HUES48 (cell line): ENCODE measurements around the gene ERGIC3.
"Not testable (repeated sequence)": the region's sequence is repeated elsewhere in the genome, so short reads cannot be mapped to it uniquely, and the experiment has no call there.

Experiments used
- H3K27ac ChIP-seq: one replicate; pipeline ENCODE4 v1.7.0; 2013; ENCODE audit warnings: low read depth, low read length, inconsistent platforms
- H3K27me3 ChIP-seq: 2 replicates; pipeline ENCODE4 v1.6.1; 2013; ENCODE audit warnings: mild to moderate bottlenecking, low read length; ENCODE audit not compliant: control insufficient read depth, insufficient read depth
- H3K36me3 ChIP-seq: 2 replicates; pipeline ENCODE4 v1.6.1; 2013; ENCODE audit warnings: low read length; ENCODE audit not compliant: control insufficient read depth, insufficient read depth
- H3K4me1 ChIP-seq: 2 replicates; pipeline ENCODE4 v1.6.1; 2013; ENCODE audit warnings: mild to moderate bottlenecking, low read length; ENCODE audit not compliant: control insufficient read depth, insufficient read depth
- H3K4me3 ChIP-seq: 2 replicates; pipeline ENCODE4 v1.5.1; 2013; ENCODE audit warnings: mild to moderate bottlenecking, low read depth, low read length
- H3K9ac ChIP-seq: 2 replicates; pipeline ENCODE4 v1.6.1; 2013; ENCODE audit warnings: mild to moderate bottlenecking, low read depth, low read length, moderate library complexity
- H3K9me3 ChIP-seq: 2 replicates; pipeline ENCODE4 v1.6.1; 2013; ENCODE audit warnings: low read length; ENCODE audit not compliant: control insufficient read depth, insufficient read depth

ERGIC3 gene

GRCh38 chr20:35523298-35523888 is 18.5 kb upstream of the ERGIC3 start:
- Histone ChIP-seq H3K9ac (no peak overlapping the region), H3K27me3 (no peaks in the 10 kb centered on the region), H3K4me1 (no peaks in the 10 kb centered on the region), H3K4me3 (no peak overlapping the region), H3K27ac (no peak overlapping the region), H3K36me3 (no peaks in the 10 kb centered on the region), H3K9me3 (no peaks in the 10 kb centered on the region; the same call in 1 of the 2 replicates)

GRCh38 chr20:35525639-35526038 is 16.2 kb upstream of the ERGIC3 start:
- no peak overlapping the region for H3K9ac ChIP-seq
- H3K27me3 ChIP-seq: no peaks in the 10 kb centered on the region
- no peak overlapping the region for H3K4me3 ChIP-seq
- H3K4me1 ChIP-seq: no peaks in the 10 kb centered on the region
- H3K27ac ChIP-seq: no peak overlapping the region
- no peaks in the 10 kb centered on the region for H3K36me3 ChIP-seq
- no peaks in the 10 kb centered on the region; the same call in 1 of the 2 replicates for H3K9me3 ChIP-seq

GRCh38 chr20:35527122-35527769 is 14.6 kb upstream of the ERGIC3 start:
- no peak overlapping the region for H3K27ac ChIP-seq
- no peak overlapping the region for H3K4me3 ChIP-seq
- no peak overlapping the region for H3K9ac ChIP-seq
- no peaks in the 10 kb centered on the region for H3K36me3 ChIP-seq
- no peaks in the 10 kb centered on the region; the same call in 1 of the 2 replicates for H3K9me3 ChIP-seq
- no peaks in the 10 kb centered on the region for H3K27me3 ChIP-seq
- no peaks in the 10 kb centered on the region for H3K4me1 ChIP-seq

- Histone ChIP-seq H3K36me3 (no peaks in the 10 kb centered on the region), H3K27ac (no peak within 1 kb of the TSS), H3K27me3 (no peaks in the 10 kb centered on the region), H3K9ac (no peak within 1 kb of the TSS), H3K4me3 (no peak within 1 kb of the TSS), H3K4me1 (no peaks in the 10 kb centered on the region), H3K9me3 (no peaks in the 10 kb centered on the region; the same call in 1 of the 2 replicates)
Measured at GRCh38 chr20:35529552-35529951, 12.3 kb upstream of the ERGIC3 start, which contains the start of gene C20orf173. C20orf173 (minus strand) TSS chr20:35529652; CDS start chr20:35529373, 279 bp downstream.

DNA sequence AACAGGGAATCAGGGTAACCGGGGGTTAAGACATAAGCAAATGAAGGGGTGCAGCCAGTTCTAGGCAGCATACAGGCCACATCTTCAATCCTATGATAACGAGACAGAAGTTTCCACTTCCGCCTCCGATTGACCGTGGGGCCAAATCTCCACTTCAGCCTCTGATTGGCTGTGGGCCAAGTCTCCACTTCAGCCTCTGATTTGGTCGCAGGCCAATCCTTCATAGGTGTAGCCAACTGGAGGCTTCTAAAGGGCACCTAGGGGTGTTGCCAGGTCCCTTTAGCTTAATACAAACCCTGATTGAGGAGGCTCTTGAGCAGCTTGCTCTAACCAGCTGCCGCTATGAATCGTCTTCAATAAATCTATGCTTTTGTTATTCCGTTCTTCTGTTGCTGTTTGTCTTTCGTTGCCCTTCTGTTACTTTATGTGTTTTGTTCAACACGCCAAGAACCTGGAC is 2.1 kb upstream of the ERGIC3 start:
- Histone ChIP-seq H3K27me3 (no peaks in the 10 kb centered on the region), H3K9me3 (no peaks in the 10 kb centered on the region), H3K4me3 (peak overlapping the region; percentile 46), H3K9ac (peak overlapping the region; percentile 26; the same call in 1 of the 2 replicates), H3K36me3 (peaks cover 13% of the 10 kb centered on the region), H3K4me1 (peaks cover 7% of the 10 kb centered on the region; the same call in 1 of the 2 replicates), H3K27ac (peak overlapping the region; percentile 35)

GRCh38 chr20:35541118-35541782 is 628 bp upstream of the ERGIC3 start:
- H3K4me1 ChIP-seq: peaks cover 7% of the 10 kb centered on the region; the same call in 1 of the 2 replicates
- H3K36me3 ChIP-seq: peaks cover 22% of the 10 kb centered on the region
- H3K4me3 ChIP-seq: peak overlapping the region; percentile 85
- H3K9me3 ChIP-seq: no peaks in the 10 kb centered on the region
- H3K27ac ChIP-seq: peak overlapping the region; percentile 61
- peak overlapping the region; percentile 2; the same call in 1 of the 2 replicates for H3K9ac ChIP-seq
- no peaks in the 10 kb centered on the region for H3K27me3 ChIP-seq

DNA sequence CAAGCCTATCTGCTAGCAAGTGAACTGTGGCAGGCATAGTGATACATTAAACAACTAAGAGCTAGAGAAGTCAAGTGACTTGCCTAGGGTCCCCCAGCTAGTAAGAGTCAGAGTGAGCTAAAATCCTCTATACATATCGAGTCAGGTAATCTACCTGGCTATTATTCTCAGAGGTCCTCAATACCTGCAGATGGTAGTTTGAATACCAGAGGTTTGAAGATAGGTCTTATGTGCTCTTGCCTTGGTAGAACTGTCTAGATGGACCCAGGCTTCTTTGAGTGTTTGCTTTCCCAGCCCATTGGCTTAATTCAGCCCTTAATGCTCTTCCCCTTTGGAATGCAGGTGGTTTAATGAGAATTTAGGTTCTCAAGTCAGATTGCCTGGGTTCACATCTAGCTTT is 1.1 kb downstream of the ERGIC3 start:
- Histone ChIP-seq H3K4me3 (peak overlapping the region; percentile 85; the same call in 1 of the 2 replicates), H3K36me3 (peaks cover 39% of the 10 kb centered on the region), H3K9me3 (no peaks in the 10 kb centered on the region), H3K4me1 (peaks cover 7% of the 10 kb centered on the region; the same call in 1 of the 2 replicates), H3K9ac (no peak overlapping the region), H3K27me3 (no peaks in the 10 kb centered on the region), H3K27ac (no peak overlapping the region)

DNA sequence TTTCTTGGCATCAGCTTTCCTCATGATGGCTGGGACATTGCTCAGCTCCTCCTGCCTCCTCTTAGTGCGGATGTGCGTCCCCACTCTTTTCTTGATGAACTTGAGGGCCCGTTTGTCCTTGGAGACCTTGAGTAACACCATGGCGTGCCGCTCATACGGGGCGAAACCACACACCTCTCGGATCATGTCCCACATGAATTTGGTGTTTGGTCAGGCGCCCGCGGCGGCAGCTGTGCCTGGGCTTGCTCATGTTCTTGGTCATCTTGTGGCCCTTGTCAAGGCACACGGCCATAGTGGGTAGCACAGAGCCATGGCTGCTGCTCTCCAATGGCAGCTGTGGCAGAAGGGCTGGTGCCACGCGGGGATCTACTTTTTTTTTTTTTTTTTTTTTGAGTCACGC is 2.6 kb downstream of the ERGIC3 start:
- Histone ChIP-seq H3K27me3 (no peaks in the 10 kb centered on the region), H3K27ac (no peak overlapping the region), H3K4me3 (no peak overlapping the region), H3K9ac (no peak overlapping the region), H3K36me3 (peaks cover 53% of the 10 kb centered on the region), H3K4me1 (peaks cover 7% of the 10 kb centered on the region; the same call in 1 of the 2 replicates), H3K9me3 (no peaks in the 10 kb centered on the region)

DNA sequence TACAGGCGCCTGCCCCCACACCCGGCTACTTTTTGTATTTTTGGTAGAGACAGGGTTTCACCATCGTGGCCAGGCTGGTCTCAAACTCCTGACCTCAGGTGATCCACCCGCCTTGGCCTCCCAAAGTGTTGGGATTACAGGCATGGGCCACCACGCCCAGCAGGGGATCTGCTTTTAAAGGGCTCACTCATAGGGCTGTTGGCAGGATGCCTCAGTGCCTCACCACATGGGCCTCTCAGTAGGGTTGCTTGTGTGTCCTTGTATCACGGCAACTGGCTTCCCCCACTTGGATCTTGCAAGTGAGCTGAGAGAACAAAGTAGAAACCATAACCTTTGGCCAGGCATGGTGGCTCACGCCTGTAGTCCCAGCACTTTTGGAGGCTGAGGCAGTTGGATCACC is 3.1 kb downstream of the ERGIC3 start:
- H3K9ac ChIP-seq, H3K4me1 ChIP-seq, H3K27me3 ChIP-seq, H3K9me3 ChIP-seq, H3K4me3 ChIP-seq, H3K27ac ChIP-seq: not testable (repeated sequence)
- peaks cover 57% of the 10 kb centered on the region for H3K36me3 ChIP-seq

- H3K9ac ChIP-seq: no peak overlapping the region
- peaks cover 65% of the 10 kb centered on the region for H3K36me3 ChIP-seq
Measured at GRCh38 chr20:35546127-35546526, 4.2 kb downstream of the ERGIC3 start.

DNA sequence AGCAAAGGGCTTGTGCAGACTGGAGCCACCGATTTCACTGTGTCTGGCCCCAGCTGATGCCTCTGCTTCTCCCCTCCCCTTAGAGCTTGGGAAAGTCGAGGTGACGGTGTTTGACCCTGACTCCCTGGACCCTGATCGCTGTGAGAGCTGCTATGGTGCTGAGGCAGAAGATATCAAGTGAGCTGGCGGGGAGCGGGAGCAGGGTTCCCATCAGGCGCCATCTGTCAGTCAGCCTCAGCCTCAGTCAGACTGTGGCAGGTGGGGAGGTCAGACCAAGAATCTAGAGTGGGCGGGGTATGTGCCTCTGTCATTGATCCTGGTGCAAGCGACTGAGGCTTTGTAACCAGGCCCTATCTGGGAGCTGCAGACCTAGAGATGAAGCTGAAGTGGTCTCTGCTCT is 5.5 kb downstream of the ERGIC3 start:
- H3K4me1 ChIP-seq: peaks cover 4% of the 10 kb centered on the region; the same call in 1 of the 2 replicates
- no peaks in the 10 kb centered on the region for H3K27me3 ChIP-seq
- no peak overlapping the region for H3K9ac ChIP-seq
- peaks cover 77% of the 10 kb centered on the region for H3K36me3 ChIP-seq
- H3K27ac ChIP-seq: no peak overlapping the region
- H3K4me3 ChIP-seq: no peak overlapping the region
- no peaks in the 10 kb centered on the region for H3K9me3 ChIP-seq

More at GRCh38 chr20:35546127-35546526, 4.2 kb downstream of the ERGIC3 start:
- H3K27ac ChIP-seq: no peak overlapping the region
- H3K4me3 ChIP-seq: no peak overlapping the region
- H3K9me3 ChIP-seq: no peaks in the 10 kb centered on the region
- H3K27me3 ChIP-seq: no peaks in the 10 kb centered on the region
- H3K4me1 ChIP-seq: peaks cover 5% of the 10 kb centered on the region; the same call in 1 of the 2 replicates
